ENCODE measurements around the gene SORCS2. TPM values are rescaled to one million over a fixed set of nuclear protein-coding genes. Genes with fewer than 3 reads are reported as not detected.

The SORCS2 gene
- total RNA-seq, 4 donors from 2014 or later: 0.48 to 1.8 (median 0.68) TPM; not detected in 1

DNA sequence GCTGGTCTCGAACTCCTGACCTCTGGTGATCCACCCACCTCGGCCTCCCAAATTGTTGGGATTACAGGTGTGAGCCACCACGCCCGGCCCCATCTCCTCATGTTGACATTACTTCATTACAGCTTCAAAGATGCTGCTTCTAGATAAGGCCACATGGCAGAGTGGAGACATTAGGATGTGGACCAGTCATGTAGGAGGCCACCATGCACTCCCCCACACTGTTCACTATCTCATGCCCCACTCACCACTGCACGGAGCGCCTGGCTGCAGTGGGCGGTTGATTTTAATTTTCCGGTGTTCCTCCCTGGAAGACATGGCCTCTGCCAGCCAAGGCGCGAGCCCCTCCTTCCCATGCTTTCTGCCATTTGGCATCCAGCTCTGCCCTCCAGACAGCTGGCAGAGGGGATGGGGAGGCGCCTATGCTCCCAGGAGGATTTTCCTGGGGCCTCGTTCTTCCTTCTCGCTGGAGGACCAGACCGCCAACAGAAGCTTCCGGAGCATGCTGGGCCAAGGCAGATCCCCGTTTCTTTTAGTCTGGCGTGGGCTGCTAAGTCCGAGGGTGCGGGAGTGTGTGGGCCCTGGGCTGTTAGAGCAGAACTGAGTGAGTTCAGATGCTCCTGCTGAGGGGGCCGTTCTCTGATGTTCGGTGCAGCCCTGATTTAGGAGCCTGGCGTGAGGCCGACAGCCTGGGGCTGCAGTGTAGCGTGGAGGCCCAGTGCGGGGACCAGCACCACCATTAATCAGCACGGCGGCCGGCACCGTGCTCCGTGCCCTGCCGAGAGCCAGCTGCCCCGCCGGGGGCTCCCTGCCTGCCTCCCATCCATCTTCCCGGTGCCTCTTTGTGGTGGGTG lies 93.1 kb downstream of the SORCS2 start:
- Histone ChIP-seq H3K9me3 (no peaks in the 10 kb centered on the region), H3K27ac (peak overlapping the region; percentile 20 to 61 (median 55)), H3K4me1 (peaks cover 0 to 3% (median 0%) of the 10 kb centered on the region in 4 donors), H3K4me3 (no peak overlapping the region), H3K27me3 (no peaks in the 10 kb centered on the region), H3K36me3 (no peaks in the 10 kb centered on the region)
- DNase-seq: no peak
- WGBS, 2 donors (ENCODE audit: low coverage in 1 of 2): 53 to 71% methylated on average over 3 to 34 of the region's 34 CpGs
- intact Hi-C loops (cut with DNase I; ENCODE audit: low total_unique reads): no loop called here
- in situ Hi-C loops (cut with MboI; ENCODE audit: low pct_ligation_motif_present in 1 of 4, low pct_unique_long_range_greater_than_20kb in 1 of 4, low sequenced_read_pairs in 3 of 4): no loop called here
- TF ChIP-seq POLR2A (IDR thresholded peaks at IDR 0.05): no peak
- TF ChIP-seq, protein P1, sequence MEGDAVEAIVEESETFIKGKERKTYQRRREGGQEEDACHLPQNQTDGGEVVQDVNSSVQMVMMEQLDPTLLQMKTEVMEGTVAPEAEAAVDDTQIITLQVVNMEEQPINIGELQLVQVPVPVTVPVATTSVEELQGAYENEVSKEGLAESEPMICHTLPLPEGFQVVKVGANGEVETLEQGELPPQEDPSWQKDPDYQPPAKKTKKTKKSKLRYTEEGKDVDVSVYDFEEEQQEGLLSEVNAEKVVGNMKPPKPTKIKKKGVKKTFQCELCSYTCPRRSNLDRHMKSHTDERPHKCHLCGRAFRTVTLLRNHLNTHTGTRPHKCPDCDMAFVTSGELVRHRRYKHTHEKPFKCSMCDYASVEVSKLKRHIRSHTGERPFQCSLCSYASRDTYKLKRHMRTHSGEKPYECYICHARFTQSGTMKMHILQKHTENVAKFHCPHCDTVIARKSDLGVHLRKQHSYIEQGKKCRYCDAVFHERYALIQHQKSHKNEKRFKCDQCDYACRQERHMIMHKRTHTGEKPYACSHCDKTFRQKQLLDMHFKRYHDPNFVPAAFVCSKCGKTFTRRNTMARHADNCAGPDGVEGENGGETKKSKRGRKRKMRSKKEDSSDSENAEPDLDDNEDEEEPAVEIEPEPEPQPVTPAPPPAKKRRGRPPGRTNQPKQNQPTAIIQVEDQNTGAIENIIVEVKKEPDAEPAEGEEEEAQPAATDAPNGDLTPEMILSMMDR (IDR thresholded peaks at IDR 0.05): no peak
- TF ChIP-seq POLR2AphosphoS5 (IDR thresholded peaks at IDR 0.05): no peak
- TF ChIP-seq EP300 (IDR thresholded peaks at IDR 0.05; ENCODE audit: low read depth): no peak

DNA sequence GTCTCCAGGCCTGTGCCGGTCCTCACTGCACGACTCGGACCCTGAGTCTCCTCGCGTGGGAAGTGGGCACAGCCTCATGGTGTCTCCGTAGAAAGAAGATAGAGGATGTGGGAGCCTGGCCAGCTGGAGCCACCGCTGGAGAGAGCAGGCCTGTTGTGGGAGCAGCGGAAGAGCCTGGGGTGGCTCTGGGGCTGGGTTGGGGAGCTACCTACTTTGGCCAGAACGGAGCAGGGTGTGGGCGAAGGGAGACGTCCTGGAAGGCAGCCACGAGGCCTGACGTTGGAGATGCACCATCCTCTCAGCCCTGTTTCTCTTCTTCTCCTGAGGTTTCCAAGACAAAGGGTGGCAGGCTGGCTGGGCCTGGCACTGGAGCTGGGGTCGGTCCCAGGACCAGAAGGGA lies 93.8 kb downstream of the SORCS2 start:
- Histone ChIP-seq H3K4me1 (peaks cover 0 to 3% (median under 1%) of the 10 kb centered on the region in 4 donors), H3K27ac (peak overlapping the region; percentile 20 to 61 (median 55)), H3K36me3 (no peaks in the 10 kb centered on the region), H3K9me3 (no peaks in the 10 kb centered on the region), H3K4me3 (no peak overlapping the region), H3K27me3 (no peaks in the 10 kb centered on the region)
- WGBS, 2 donors (ENCODE audit: low coverage in 1 of 2): 59% methylated on average over 14 of the region's 14 CpGs; no CpG with 5 or more reads in 1 of the 2 donors
- intact Hi-C loops (cut with DNase I; ENCODE audit: low total_unique reads) (no loop called here), in situ Hi-C loops (cut with MboI; ENCODE audit: low pct_ligation_motif_present in 1 of 4, low pct_unique_long_range_greater_than_20kb in 1 of 4, low sequenced_read_pairs in 3 of 4) (no loop called here)
- TF ChIP-seq POLR2A (IDR thresholded peaks at IDR 0.05) (no peak), EP300 (IDR thresholded peaks at IDR 0.05; ENCODE audit: low read depth) (no peak), POLR2AphosphoS5 (IDR thresholded peaks at IDR 0.05) (no peak)
- DNase-seq: no peak

DNA sequence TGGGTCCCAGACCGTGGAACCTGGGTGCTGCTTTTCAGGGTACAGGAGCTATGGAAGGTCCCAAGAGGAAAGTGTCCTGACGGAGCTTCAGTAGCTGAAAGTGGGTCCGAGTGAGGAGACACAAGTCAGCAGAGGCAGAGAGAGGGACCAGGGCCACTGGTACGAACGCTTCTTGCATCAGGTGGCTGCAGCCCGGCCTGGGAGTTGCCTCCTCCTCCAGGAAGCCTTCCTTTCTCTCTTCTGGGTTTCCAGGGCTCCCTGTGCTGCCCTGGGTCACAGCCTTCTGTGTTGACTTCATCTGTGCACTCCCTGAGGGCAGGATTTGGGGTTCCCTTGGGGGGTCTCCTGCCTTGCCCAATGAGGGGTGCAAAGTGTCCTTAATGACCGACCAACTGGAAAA lies 94.5 kb downstream of the SORCS2 start:
- Histone ChIP-seq H3K36me3 (no peaks in the 10 kb centered on the region), H3K9me3 (no peaks in the 10 kb centered on the region), H3K27ac (peak overlapping the region in 1 of 4 donors; percentile 58), H3K4me3 (no peak overlapping the region), H3K4me1 (peaks cover 0 to 9% (median 6%) of the 10 kb centered on the region in 4 donors), H3K27me3 (no peaks in the 10 kb centered on the region)
- intact Hi-C loops (cut with DNase I; ENCODE audit: low total_unique reads) (no loop called here), in situ Hi-C loops (cut with MboI; ENCODE audit: low pct_ligation_motif_present in 1 of 4, low pct_unique_long_range_greater_than_20kb in 1 of 4, low sequenced_read_pairs in 3 of 4) (no loop called here)
- no peak for DNase-seq
- no peak for TF ChIP-seq POLR2A (IDR thresholded peaks at IDR 0.05)
- TF ChIP-seq, protein P1 (IDR thresholded peaks at IDR 0.05): no peak
- 69 to 100% methylated on average over 2 to 7 of the region's 7 CpGs for WGBS, 2 donors (ENCODE audit: low coverage in 1 of 2)

DNA sequence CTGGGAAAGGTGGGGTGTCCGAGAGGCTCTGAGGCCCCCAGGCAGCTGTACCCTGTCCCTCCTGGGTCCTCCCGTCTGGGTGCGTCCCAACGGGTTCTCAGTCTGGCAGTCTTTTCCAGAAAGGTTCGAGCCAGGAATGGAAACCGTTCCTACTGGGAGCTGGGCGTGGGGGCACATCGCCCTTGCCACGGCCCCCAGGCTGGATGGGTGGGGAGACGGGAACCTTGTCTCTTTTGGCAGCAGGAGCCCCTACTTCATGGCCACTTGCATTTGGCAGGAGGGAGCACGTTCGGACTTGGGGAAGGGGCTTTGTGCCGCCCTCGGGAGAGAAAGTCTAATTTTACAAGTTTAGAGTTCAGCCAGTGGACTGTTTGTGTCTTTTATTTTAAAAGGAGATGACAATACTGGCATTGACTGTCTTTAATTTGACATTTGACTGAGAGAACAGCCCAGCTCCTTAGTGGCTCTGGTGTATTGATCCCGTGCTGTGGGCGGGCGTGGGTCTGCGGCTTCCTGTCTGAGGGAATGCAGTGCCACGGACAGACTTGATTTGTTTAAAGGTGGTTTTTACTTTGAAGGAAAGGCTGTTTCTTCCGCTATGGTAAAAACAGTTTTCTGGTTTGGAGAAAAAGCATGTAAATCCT lies 95.1 kb downstream of the SORCS2 start:
- TF ChIP-seq POLR2A (IDR thresholded peaks at IDR 0.05): no peak
- TF ChIP-seq EP300 (IDR thresholded peaks at IDR 0.05; ENCODE audit: low read depth): no peak
- no peak for TF ChIP-seq POLR2AphosphoS5 (IDR thresholded peaks at IDR 0.05)
- TF ChIP-seq, protein P1 (IDR thresholded peaks at IDR 0.05): no peak
- Histone ChIP-seq H3K4me1 (peaks cover 0 to 10% (median 7%) of the 10 kb centered on the region in 4 donors), H3K27me3 (no peaks in the 10 kb centered on the region), H3K4me3 (no peak overlapping the region), H3K36me3 (no peaks in the 10 kb centered on the region), H3K27ac (no peak overlapping the region), H3K9me3 (no peaks in the 10 kb centered on the region)
- 67 to 69% methylated on average over 6 to 20 of the region's 20 CpGs for WGBS, 2 donors (ENCODE audit: low coverage in 1 of 2)
- in situ Hi-C loops (cut with MboI; ENCODE audit: low pct_ligation_motif_present in 1 of 4, low pct_unique_long_range_greater_than_20kb in 1 of 4, low sequenced_read_pairs in 3 of 4): no loop called here
- intact Hi-C loops (cut with DNase I; ENCODE audit: low total_unique reads): no loop called here
- DNase-seq: no peak
